Uterus (tissue), 4 donors: Measurements from ENCODE around the gene S100A6. TPM values are rescaled to one million over a fixed set of nuclear protein-coding genes. Genes with fewer than 3 reads are reported as not detected.

Experiments used
- DNase-seq, 2 donors: peaks; one replicate each; pipeline ENCODE4 v3.0.0-alpha.2; 2019 to 2020
- H3K27ac ChIP-seq, 2 donors: fragments of 200-600 bp; sonication (generic); 1 replicate in 1 of 2; 2 replicates in 1 of 2; pipeline ENCODE4 v1.5.1; 2016 to 2018
- H3K27me3 ChIP-seq, 2 donors: fragments of 200-600 bp; sonication (generic); one replicate each; pipeline ENCODE4 v1.5.1; 2018 to 2019; ENCODE audit warnings: control low read depth in 1 of 2
- H3K36me3 ChIP-seq, 2 donors: fragments of 200-600 bp; sonication (generic); one replicate each; pipeline ENCODE4 v1.5.1; 2019; ENCODE audit warnings: control low read depth in 1 of 2
- H3K4me1 ChIP-seq, 2 donors: fragments of 200-600 bp; sonication (generic); one replicate each; pipeline ENCODE4 v1.5.1; 2018 to 2019; ENCODE audit warnings: control low read depth in 1 of 2
- H3K4me3 ChIP-seq, 2 donors: fragments of 200-600 bp; sonication (generic); 1 replicate in 1 of 2; 2 replicates in 1 of 2; pipeline ENCODE4 v1.5.1; 2018 to 2019; ENCODE audit warnings: mild to moderate bottlenecking in 1 of 2
- H3K9me3 ChIP-seq, 2 donors: fragments of 200-600 bp; sonication (generic); one replicate each; pipeline ENCODE4 v1.5.1; 2019; ENCODE audit warnings: control low read depth in 1 of 2
- CTCF ChIP-seq, 4 experiments: fragments of 200-600 bp in 2 of 4; fragments of 450-650 bp in 2 of 4; sonication (generic) in 2 of 4; IDR thresholded peaks; one replicate each; pipeline ENCODE4 v1.5.1; 2016 to 2019; ENCODE audit warnings: antibody characterized with exemption in 4 of 4, mild to moderate bottlenecking in 2 of 4, moderate library complexity in 1 of 4
- POLR2A ChIP-seq, 2 donors: fragments of 450-650 bp; IDR thresholded peaks; one replicate each; pipeline ENCODE4 v1.6.1; 2016; ENCODE audit warnings: antibody characterized with exemption in 2 of 2, mild to moderate bottlenecking in 1 of 2, moderate library complexity in 1 of 2
- intact Hi-C: fragments of 100-400 bp; cut with DNase I; formaldehyde crosslinking; loops from one replicate; pipeline ENCODE4 v1.15.1; 2023; ENCODE audit warnings: low total_unique reads
- total RNA-seq, 4 donors: library from RNA; depleted of rRNA in 3 of 4; stranded (reverse); fragments of >200 nt in 3 of 4; gene quantifications; one replicate each; pipeline versions ENCODE4 v1.1.0 to v1.2.4, GENCODE V29; 2014 to 2023
- donor health status: DM: yes; HTN: yes; CAD: no.

S100A6 gene
- total RNA-seq, 4 donors from 2014 or later: 55.5 to 729 (median 448) TPM

GRCh38 chr1:153557877-153558276, 22.1 kb upstream of the S100A6 start:
- no peaks in the 10 kb centered on the region for H3K27me3 ChIP-seq
- TF ChIP-seq CTCF (IDR thresholded peaks at IDR 0.05): no peak
- no peak for TF ChIP-seq POLR2A (IDR thresholded peaks at IDR 0.05)
- H3K27ac ChIP-seq: no peak overlapping the region
- no peaks in the 10 kb centered on the region for H3K36me3 ChIP-seq
- DNase-seq: no peak
- no peaks in the 10 kb centered on the region for H3K9me3 ChIP-seq
- no peaks in the 10 kb centered on the region for H3K4me1 ChIP-seq
- H3K4me3 ChIP-seq: no peak overlapping the region
- intact Hi-C loops: no loop called here

GRCh38 chr1:153556348-153556747, 20.6 kb upstream of the S100A6 start:
- H3K4me3 ChIP-seq: no peak overlapping the region
- intact Hi-C loops: no loop called here
- TF ChIP-seq POLR2A (IDR thresholded peaks at IDR 0.05) (no peak), CTCF (IDR thresholded peaks at IDR 0.05) (no peak)
- H3K27ac ChIP-seq: no peak overlapping the region
- no peaks in the 10 kb centered on the region for H3K9me3 ChIP-seq
- H3K27me3 ChIP-seq: no peaks in the 10 kb centered on the region
- no peaks in the 10 kb centered on the region for H3K4me1 ChIP-seq
- DNase-seq: no peak
- no peaks in the 10 kb centered on the region for H3K36me3 ChIP-seq

GRCh38 chr1:153553830-153554541, 18.2 kb upstream of the S100A6 start:
- DNase-seq: no peak
- intact Hi-C loops: no loop called here
- TF ChIP-seq CTCF (IDR thresholded peaks at IDR 0.05): no peak
- TF ChIP-seq POLR2A (IDR thresholded peaks at IDR 0.05): no peak
- H3K9me3 ChIP-seq: no peaks in the 10 kb centered on the region
- H3K27ac ChIP-seq: peak overlapping the region; percentile 48 to 54
- H3K4me1 ChIP-seq: peaks cover 0 to 11% of the 10 kb centered on the region in 2 donors
- H3K36me3 ChIP-seq: no peaks in the 10 kb centered on the region
- H3K4me3 ChIP-seq: no peak overlapping the region
- no peaks in the 10 kb centered on the region for H3K27me3 ChIP-seq

GRCh38 chr1:153553096-153553495, 17.3 kb upstream of the S100A6 start:
- H3K36me3 ChIP-seq: no peaks in the 10 kb centered on the region
- TF ChIP-seq CTCF (IDR thresholded peaks at IDR 0.05): no peak
- no peak for TF ChIP-seq POLR2A (IDR thresholded peaks at IDR 0.05)
- no peak overlapping the region for H3K27ac ChIP-seq
- no peak for DNase-seq
- H3K9me3 ChIP-seq: no peaks in the 10 kb centered on the region
- H3K27me3 ChIP-seq: no peaks in the 10 kb centered on the region
- H3K4me3 ChIP-seq: no peak overlapping the region
- peaks cover 0 to 18% of the 10 kb centered on the region in 2 donors for H3K4me1 ChIP-seq
- intact Hi-C loops: no loop called here

- H3K27ac ChIP-seq: no peak overlapping the region
- H3K4me1 ChIP-seq: peaks cover 0 to 18% of the 10 kb centered on the region in 2 donors
- peak in 1 of 2 donors; percentile 12 for DNase-seq
- H3K36me3 ChIP-seq: no peaks in the 10 kb centered on the region
- no peaks in the 10 kb centered on the region for H3K27me3 ChIP-seq
- no peaks in the 10 kb centered on the region for H3K9me3 ChIP-seq
- TF ChIP-seq CTCF (IDR thresholded peaks at IDR 0.05) (no peak), POLR2A (IDR thresholded peaks at IDR 0.05) (no peak)
- no peak overlapping the region for H3K4me3 ChIP-seq
- intact Hi-C loops: no loop called here
Observed at GRCh38 chr1:153552335-153552734, 16.5 kb upstream of the S100A6 start.
